Measurements from ENCODE around the gene PCNX3.

Gene PCNX3

GRCh38 chr11:65615229-65615949 lies at the start of gene PCNX3:
TSS of gene PCNX3 (plus strand) at chr11:65615776. CDS start at chr11:65616312, 536 bp downstream.
- peak; percentile 100 for DNase-seq

DNA sequence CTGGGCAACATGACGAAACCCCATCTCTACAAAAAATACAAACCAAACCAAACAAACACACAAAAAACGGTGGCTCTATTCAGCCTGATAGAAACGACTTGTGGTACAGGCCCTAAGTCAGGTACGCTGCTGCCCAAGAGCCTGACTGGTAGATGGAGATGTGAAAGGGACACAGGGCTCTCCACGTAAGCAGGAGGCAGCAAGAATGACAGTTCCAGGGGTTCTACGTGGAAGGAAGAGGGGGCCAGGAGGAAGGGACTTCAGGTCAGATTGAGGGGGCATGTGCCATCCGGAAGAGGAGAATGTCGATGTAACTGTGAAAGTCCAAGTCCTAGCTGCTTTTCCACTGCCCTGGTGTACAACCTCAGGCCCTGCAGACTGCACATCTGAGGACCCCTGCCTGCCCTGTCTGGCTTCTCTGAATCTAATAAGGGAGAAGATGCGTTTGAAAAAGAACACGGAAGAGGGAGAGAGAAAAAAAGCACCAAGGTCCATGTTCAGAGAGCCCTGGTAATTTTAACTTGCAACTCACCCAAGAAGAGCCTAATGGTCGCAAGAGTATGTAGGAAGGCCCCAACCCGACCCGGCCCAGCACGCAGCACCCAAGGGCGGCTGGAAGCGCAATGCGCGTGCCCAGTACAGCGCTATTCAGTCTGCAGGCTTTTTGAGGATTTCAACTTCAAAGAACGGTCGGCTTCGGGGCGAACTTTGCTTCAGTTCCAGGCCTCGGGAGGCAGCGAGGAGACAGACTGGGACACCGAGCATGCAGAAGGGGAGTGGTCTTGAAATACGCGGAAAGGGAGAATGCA lies 46.2 kb upstream of the PCNX3 start:
- no peak for DNase-seq

- DNase-seq, result peak; percentile 93
Observed at GRCh38 chr11:65569973-65570918, 45.3 kb upstream of the PCNX3 start, which contains the start of gene ZNRD2. TSS of gene ZNRD2 (plus strand) at chr11:65570477. CDS start at chr11:65570492, 15 bp downstream.

DNA sequence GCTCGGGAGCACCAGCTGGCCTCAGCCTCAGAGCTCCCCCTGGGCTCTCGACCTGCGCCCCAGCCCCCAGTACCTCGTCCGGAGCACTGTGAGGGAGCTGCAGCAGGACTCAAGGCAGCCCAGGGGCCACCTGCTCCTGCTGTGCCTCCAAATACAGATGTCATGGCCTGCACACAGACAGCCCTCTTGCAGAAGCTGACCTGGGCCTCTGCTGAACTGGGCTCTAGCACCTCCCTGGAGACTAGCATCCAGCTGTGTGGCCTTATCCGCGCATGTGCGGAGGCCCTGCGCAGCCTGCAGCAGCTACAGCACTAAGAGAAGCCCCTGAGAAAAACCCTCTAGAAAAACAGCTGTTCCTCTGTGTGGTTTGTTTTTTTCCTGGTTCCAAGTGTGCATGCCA lies 44.2 kb upstream of the PCNX3 start:
- no peak for DNase-seq

- DNase-seq, result peak; percentile 41
Observed at GRCh38 chr11:65571940-65572339, 43.6 kb upstream of the PCNX3 start.

DNA sequence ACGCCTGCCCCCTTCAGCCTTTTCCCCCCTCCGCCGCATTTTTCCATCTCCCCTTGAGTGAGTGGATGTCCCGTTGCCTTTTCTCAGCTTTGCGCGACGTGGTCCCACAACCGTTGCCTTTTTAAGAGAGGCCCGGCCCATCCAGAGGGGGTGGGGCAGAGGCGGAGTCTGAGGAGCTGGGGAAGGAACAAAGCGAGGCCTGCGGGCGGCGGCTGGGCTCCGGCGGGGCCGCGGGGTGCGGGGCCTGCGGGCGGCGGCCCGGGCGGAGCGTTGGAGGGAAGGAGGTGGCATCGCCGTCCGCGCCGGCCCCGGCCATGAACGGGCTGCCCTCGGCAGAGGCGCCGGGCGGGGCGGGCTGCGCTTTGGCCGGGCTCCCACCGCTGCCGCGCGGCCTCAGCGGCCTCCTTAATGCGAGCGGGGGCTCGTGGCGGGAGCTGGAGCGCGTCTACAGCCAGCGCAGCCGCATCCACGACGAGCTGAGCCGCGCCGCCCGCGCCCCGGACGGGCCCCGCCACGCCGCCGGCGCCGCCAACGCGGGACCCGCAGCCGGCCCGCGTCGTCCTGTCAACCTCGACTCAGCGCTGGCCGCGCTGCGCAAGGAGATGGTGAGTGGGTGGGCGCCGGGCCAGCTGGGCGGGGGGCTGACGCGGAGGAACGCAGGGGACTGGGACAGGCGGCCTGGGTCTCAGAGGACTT lies 43.1 kb upstream of the PCNX3 start, which contains the start of gene FAM89B:
FAM89B (plus strand) TSS at position 183 of the 696 bp plus-strand sequence; CDS start at position 315, 132 bp downstream.
- peak; percentile 68 for DNase-seq

DNA sequence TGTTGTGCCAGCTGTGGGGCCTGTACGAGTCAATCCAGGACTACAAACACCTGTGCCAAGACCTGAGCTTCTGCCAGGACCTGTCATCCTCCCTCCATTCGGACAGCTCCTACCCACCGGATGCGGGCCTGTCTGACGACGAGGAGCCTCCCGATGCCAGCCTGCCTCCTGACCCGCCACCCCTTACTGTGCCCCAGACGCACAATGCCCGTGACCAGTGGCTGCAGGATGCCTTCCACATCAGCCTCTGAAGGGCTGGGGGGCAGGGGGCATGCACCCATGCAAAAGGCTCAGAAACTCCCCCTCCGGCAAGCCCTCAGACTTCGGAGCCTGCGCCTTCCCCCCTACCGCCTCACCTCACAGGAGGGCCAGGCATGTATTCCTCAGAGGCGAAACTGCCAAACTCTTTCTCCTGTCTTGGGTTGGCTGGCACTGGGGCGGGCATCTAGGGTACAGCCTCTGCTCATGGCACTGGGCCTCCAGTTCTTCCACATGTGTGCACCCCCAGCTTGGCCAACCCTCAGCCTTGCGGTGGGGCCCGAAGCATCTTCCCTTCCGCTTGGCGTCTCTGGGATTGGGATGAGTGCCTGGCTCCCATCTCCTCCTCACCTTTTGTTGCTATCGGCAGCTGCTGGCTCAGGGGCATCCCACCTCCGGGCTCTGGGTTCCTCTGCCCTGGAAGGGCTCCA lies 42.0 kb upstream of the PCNX3 start:
- no peak for DNase-seq

GRCh38 chr11:65574109-65574810 lies 41.3 kb upstream of the PCNX3 start:
- DNase-seq, result peak; percentile 66

DNA sequence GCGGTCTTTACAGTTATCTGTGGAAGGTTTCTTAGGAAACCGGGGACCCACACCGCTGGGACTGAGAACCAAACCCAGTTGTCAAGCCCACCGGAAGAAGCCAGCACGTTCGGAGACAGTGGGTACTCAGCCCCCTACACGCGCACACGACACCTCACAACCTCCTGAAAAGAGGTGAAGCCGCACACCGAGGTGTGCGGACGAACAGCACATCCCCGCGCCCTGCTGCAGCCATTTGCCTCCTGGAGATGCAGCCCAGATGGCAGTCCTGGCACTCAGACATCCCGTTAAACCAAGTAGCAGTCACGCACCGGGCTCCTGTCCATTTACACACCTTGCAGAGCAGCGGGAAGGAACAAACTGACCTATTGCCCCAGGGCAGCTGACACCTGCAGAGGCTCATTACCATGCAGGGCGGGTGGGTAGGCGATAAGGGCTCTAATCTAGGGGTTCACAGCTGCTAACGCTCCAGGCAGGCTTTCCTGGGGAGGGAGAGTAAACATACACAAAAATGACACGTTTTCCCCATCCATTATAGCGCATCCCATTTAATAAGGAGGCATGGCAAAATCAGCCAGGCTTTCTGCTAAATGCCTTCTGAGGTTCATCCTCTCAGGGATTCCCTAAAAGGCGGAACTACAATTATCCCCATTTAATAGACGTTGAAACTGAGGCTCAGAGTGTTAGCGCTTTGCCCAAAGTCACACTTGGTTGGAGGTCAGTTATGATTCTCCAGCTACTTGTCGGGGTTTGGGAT lies 40.6 kb upstream of the PCNX3 start:
- DNase-seq, result no peak

GRCh38 chr11:65575568-65576231 lies 39.9 kb upstream of the PCNX3 start, which contains the start of gene EHBP1L1:
TSS of gene EHBP1L1 (plus strand) at chr11:65576053. CDS start at chr11:65576303, 250 bp downstream.
- no peak for DNase-seq

DNA sequence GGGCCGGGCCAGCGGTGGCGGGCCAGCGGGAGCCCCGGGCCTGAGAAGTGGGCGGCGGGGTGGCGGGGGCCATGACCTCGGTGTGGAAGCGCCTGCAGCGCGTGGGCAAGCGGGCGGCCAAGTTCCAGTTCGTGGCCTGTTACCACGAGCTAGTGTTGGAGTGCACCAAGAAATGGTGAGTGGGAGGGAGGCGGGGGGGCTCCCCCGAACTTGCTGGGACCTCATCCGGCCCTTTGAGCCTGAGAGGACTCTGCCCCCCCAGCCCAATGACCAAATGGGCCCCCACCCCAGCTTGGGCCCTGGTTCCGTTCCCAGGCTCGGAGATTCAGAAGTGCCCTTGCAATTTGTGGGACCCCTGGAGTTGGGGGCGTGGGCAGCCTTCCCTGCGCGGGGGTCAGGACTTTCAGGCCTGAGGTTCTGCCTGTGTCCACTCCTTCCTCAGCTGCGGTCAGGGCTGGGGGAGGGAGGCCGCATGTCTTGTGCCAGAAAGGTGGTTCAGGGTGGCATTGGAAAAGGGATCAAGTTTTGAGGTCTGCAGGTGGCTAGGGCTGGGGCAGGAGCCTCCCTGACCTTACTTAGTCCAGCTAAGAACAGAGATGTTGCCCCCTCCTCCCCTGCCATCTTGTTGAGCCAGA lies 39.2 kb upstream of the PCNX3 start:
- no peak for DNase-seq

DNA sequence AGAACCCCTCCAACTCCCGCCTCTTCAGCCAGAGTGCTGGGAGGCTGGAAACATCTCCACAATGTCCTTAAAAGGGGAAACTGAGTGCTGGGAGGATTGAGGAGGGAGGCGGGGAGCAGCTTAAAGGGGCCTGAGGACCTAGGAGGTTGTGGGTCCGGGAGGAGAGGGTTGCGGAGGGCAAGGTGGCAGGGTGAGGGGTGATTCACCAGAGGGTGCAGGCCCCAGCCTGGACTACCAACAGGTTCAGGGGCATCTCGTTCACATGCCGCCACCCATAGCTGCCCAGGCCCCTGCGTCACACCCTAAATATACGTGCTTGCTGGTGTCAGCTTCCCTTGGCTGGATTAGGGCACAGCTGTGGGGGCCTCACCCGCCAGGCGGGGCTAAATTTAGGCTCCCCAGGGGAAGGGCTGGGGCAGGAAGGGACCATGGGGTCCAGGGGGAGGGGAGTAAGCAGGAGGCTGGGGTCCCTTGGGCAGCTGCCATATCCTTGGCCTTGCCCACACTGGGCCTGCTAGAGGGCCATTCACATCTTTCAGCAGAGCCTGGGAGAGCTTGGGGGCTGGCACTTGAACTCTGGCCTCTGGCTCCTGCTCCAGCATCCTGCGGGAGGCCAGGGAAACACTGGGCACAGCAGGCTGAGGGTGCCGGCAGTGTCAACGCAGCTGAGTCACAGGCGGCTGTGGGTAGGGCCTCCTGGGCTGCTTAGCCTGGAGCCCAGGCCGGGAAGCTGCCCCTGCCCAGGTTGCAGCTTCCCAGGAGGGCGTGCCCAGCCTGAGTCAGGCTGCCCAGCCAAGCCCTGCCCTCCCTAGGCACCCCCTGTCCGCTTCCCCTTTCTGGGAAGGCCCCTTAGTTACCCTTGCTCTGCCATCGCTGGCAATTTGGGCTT lies 38.5 kb upstream of the PCNX3 start:
- DNase-seq, result no peak

DNA sequence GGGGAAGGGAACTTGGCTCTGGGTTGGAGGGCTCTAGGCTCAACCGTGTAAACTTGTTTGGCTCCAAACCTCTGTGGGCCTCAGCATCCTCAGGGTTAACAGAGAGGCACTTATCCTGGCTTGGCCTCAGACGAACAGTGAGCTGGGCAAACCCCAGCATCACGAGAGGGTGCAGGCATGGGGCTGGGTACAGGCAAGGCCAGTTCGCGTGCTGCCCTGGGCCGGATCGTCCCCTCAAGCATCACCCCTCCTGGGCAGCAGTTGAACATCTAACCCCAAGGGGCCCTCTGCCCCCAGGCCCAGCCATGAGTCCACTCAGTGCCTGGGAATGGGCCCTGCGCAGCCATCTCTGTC lies 37.8 kb upstream of the PCNX3 start:
- no peak for DNase-seq

DNA sequence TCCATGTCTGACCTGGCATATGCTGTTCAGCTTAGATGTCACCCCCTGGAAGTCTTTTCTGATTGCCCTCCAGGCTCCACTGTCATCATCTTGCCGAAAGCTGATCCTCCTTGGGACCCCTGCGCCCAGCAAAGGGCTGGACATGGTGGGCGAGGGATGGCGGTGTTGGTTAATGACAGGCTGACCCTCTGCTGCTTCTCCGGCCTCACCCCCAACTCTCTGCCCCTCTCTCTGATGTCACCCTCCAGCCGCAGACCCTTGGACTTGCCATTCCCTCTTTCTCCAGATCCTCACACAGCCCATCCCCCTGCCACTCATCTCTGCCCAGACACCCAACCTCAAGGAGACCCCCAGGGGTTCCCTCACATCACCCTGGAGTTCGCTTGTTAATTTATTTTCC lies 37.4 kb upstream of the PCNX3 start:
- no peak for DNase-seq

DNA sequence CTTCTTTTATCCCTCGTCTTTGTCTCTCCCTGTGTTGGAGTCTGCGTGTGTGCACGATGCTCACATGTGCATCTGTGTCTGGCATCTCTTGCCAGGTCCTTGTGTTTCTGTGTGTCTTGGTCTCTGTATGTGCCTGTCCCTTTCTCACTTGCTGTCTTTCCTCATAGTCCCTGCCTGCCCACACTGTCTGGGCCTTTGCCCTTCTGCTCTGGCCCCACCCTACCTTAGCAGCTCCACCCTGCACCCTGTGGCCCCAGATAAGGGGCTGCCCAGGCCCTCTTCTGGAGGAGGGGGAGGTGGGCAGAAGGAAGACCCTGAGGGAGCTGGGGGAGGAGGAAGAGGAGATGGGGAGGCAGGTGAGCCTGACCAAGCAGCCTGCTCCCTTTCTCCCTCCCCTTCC lies 36.9 kb upstream of the PCNX3 start:
- no peak for DNase-seq

GRCh38 chr11:65579291-65579690 lies 36.3 kb upstream of the PCNX3 start:
- DNase-seq, result no peak

GRCh38 chr11:65580031-65580692 lies 35.4 kb upstream of the PCNX3 start:
- DNase-seq, result no peak
